Liver (tissue), 9 donors: Measurements from ENCODE around the gene ARMCX4. TPM values are rescaled to one million over a fixed set of nuclear protein-coding genes. Genes with fewer than 3 reads are reported as not detected.
"Not testable (repeated sequence)": the region's sequence is repeated elsewhere in the genome, so short reads cannot be mapped to it uniquely, and the experiment has no call there.

Experiments used
- DNase-seq: peaks from one replicate; pipeline ENCODE4 v3.0.0-alpha.2; 2017; ENCODE audit warnings: low spot score
- H3K27ac ChIP-seq, 2 donors: one replicate each; pipeline ENCODE4 v1.7.0; 2013; ENCODE audit warnings: inconsistent platforms in 2 of 2, low read length in 2 of 2, control low read depth in 1 of 2, low read depth in 1 of 2, mild to moderate bottlenecking in 1 of 2
- H3K27me3 ChIP-seq, 4 donors: one replicate each; pipeline versions ENCODE4 v1.6.1 to v1.7.0; 2013; ENCODE audit warnings: low read length in 3 of 4, inconsistent platforms in 1 of 4, mild to moderate bottlenecking in 1 of 4, moderate library complexity in 1 of 4; ENCODE audit not compliant: control insufficient read depth in 4 of 4, insufficient read depth in 4 of 4
- H3K36me3 ChIP-seq, 4 donors: one replicate each; pipeline versions ENCODE4 v1.6.1 to v1.7.0; 2013; ENCODE audit warnings: low read length in 3 of 4, mild to moderate bottlenecking in 3 of 4, low read depth in 1 of 4, moderate library complexity in 1 of 4; ENCODE audit not compliant: control insufficient read depth in 4 of 4, insufficient read depth in 3 of 4
- H3K4me1 ChIP-seq, 4 donors: one replicate each; pipeline versions ENCODE4 v1.6.1 to v1.7.0; 2013; ENCODE audit warnings: low read length in 3 of 4, mild to moderate bottlenecking in 3 of 4, moderate library complexity in 1 of 4; ENCODE audit not compliant: control insufficient read depth in 4 of 4, insufficient read depth in 4 of 4
- H3K4me3 ChIP-seq, 3 donors: one replicate each; pipeline versions ENCODE4 v1.6.1 to v1.7.0; 2013; ENCODE audit warnings: low read length in 3 of 3, control low read depth in 1 of 3, low read depth in 1 of 3, mild to moderate bottlenecking in 1 of 3
- H3K9ac ChIP-seq, 2 donors: one replicate each; pipeline ENCODE4 v1.7.0; 2013; ENCODE audit warnings: low read length in 2 of 2, mild to moderate bottlenecking in 2 of 2, moderate library complexity in 2 of 2, control low read depth in 1 of 2, low read depth in 1 of 2
- H3K9me3 ChIP-seq, 4 donors: one replicate each; pipeline versions ENCODE4 v1.6.1 to v1.7.0; 2013; ENCODE audit warnings: low read length in 3 of 4; ENCODE audit not compliant: control insufficient read depth in 4 of 4
- FOXA1 ChIP-seq: IDR thresholded peaks from 2 replicates; pipeline ENCODE4 v1.6.1; 2016; ENCODE audit warnings: antibody characterized with exemption
- FOXA2 ChIP-seq: IDR thresholded peaks from 2 replicates; pipeline ENCODE4 v1.6.1; 2016; ENCODE audit warnings: antibody characterized with exemption
- GABPA ChIP-seq, 2 donors: IDR thresholded peaks in 1 of 2; conservative IDR thresholded peaks in 1 of 2; 2 replicates each; pipeline ENCODE4 v1.6.1; 2016; ENCODE audit warnings: antibody characterized with exemption in 2 of 2, mild to moderate bottlenecking in 1 of 2, moderate library complexity in 1 of 2
- HNF4G ChIP-seq: IDR thresholded peaks from 2 replicates; pipeline ENCODE4 v1.6.1; 2016; ENCODE audit warnings: antibody characterized with exemption
- JUND ChIP-seq, 2 donors: IDR thresholded peaks; 2 replicates each; pipeline ENCODE4 v1.6.1; 2016; ENCODE audit warnings: antibody characterized with exemption in 2 of 2
- NR2F2 ChIP-seq: IDR thresholded peaks from 2 replicates; pipeline ENCODE4 v1.6.1; 2016; ENCODE audit warnings: antibody characterized with exemption
- TAF1 ChIP-seq: conservative IDR thresholded peaks from 2 replicates; pipeline ENCODE4 v1.6.1; 2016; ENCODE audit warnings: antibody characterized with exemption, mild to moderate bottlenecking
- WGBS: extraction: QIAGEN DNeasy Blood & Tissue Kit; methylation state at CpG from one replicate; pipeline ENCODE4 v1.1.7; 2013; 5-methylcytosine and 5-hydroxymethylcytosine counted together
- polyA plus RNA-seq, 2 donors: library from polyadenylated mRNA; stranded (reverse) in 1 of 2; unstranded in 1 of 2; fragments of 200-250 nt in 1 of 2; fragments of >200 nt in 1 of 2; fragmentation: Nextera tagmentation in 1 of 2; extraction: Ambion mirVana in 1 of 2; gene quantifications; one replicate each; pipeline versions ENCODE4 v1.2.1 to v1.2.3, GENCODE V29; 2013 to 2015
- total RNA-seq, 2 donors: library from RNA; depleted of rRNA; stranded (reverse); fragments of >200 nt; gene quantifications; one replicate each; pipeline ENCODE4 v1.2.3, GENCODE V29; 2014
- TF ChIP-seq, protein P1 (sequence below): IDR thresholded peaks from 2 replicates; pipeline ENCODE4 v1.6.1; 2016; ENCODE audit warnings: antibody characterized with exemption
- TF ChIP-seq, protein P2 (sequence below): IDR thresholded peaks from 2 replicates; pipeline ENCODE4 v1.6.1; 2016; ENCODE audit warnings: antibody characterized with exemption, mild to moderate bottlenecking
- TF ChIP-seq, protein P3 (sequence below): fragments of 150-350 bp; IDR thresholded peaks from 2 replicates; pipeline ENCODE4 v1.5.1; 2017; ENCODE audit warnings: improper control_type of control experiment, low read depth, low read length; ENCODE audit not compliant: missing input control
- donor health status: healthy.
- donor health status: healthy.
- donor health status: healthy.
- donor health status: healthy.
- donor health status: healthy.

ARMCX4 gene
- total and polyA plus RNA-seq, 4 donors, result 1.4 to 4.6 (median 2.0) TPM

DNA sequence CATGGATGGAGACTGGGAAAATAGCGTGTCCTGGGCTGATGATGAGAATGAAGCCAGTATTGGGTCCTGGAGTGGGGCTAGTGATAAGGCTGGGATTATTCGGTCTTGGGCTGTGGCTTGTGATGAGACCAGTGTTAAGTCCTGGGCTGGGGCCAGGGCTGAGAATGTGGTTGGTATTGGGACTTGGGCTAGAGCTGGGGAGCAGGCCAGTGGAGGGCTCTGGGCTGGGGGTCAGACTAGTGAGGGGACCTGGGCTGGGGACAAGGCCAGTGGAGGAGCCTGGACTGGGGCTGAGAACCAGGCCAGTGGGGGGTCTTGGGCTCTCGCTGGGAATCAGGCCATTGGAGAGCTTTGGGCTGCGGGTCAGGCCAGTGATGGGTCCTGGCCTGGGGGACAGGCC, 6.7 kb downstream of the ARMCX4 start:
- no peak for DNase-seq
- no peak for TF ChIP-seq JUND (IDR thresholded peaks at IDR 0.05)
- TF ChIP-seq GABPA (IDR thresholded peaks at IDR 0.05 in 1 of 2, conservative IDR thresholded peaks at IDR 0.05 in 1 of 2), result no peak
- TF ChIP-seq NR2F2, result no peak
- no peak for TF ChIP-seq FOXA1

DNA sequence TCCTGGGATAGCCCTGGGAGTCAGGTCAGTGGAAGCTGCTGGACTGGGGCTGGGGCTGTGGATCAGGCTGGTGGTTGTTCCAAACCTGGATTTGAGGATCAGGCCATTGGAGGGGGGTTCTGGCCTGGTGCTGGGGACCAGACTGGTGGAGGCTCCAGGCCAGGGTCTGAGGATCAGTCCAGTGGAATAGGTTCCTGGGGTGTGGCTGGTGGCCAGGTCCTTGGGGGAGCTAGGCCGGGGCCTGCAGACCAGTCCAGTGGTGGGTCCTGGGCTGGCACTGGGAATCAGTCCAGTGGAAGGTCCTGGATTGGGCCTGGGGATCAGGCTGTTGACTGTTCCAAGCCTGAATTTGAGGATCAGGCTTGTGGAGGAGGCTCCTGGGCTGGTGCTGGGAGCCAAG, 8.0 kb downstream of the ARMCX4 start:
- Histone ChIP-seq H3K27me3 (no peaks in the 10 kb centered on the region), H3K4me3 (no peak overlapping the region), H3K9ac (no peak overlapping the region), H3K27ac (no peak overlapping the region), H3K36me3 (no peaks in the 10 kb centered on the region), H3K4me1 (no peaks in the 10 kb centered on the region), H3K9me3 (no peaks in the 10 kb centered on the region)
- TF ChIP-seq, protein P1, sequence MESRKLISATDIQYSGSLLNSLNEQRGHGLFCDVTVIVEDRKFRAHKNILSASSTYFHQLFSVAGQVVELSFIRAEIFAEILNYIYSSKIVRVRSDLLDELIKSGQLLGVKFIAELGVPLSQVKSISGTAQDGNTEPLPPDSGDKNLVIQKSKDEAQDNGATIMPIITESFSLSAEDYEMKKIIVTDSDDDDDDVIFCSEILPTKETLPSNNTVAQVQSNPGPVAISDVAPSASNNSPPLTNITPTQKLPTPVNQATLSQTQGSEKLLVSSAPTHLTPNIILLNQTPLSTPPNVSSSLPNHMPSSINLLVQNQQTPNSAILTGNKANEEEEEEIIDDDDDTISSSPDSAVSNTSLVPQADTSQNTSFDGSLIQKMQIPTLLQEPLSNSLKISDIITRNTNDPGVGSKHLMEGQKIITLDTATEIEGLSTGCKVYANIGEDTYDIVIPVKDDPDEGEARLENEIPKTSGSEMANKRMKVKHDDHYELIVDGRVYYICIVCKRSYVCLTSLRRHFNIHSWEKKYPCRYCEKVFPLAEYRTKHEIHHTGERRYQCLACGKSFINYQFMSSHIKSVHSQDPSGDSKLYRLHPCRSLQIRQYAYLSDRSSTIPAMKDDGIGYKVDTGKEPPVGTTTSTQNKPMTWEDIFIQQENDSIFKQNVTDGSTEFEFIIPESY, result no peak
- no peak for TF ChIP-seq TAF1
- TF ChIP-seq, protein P2, sequence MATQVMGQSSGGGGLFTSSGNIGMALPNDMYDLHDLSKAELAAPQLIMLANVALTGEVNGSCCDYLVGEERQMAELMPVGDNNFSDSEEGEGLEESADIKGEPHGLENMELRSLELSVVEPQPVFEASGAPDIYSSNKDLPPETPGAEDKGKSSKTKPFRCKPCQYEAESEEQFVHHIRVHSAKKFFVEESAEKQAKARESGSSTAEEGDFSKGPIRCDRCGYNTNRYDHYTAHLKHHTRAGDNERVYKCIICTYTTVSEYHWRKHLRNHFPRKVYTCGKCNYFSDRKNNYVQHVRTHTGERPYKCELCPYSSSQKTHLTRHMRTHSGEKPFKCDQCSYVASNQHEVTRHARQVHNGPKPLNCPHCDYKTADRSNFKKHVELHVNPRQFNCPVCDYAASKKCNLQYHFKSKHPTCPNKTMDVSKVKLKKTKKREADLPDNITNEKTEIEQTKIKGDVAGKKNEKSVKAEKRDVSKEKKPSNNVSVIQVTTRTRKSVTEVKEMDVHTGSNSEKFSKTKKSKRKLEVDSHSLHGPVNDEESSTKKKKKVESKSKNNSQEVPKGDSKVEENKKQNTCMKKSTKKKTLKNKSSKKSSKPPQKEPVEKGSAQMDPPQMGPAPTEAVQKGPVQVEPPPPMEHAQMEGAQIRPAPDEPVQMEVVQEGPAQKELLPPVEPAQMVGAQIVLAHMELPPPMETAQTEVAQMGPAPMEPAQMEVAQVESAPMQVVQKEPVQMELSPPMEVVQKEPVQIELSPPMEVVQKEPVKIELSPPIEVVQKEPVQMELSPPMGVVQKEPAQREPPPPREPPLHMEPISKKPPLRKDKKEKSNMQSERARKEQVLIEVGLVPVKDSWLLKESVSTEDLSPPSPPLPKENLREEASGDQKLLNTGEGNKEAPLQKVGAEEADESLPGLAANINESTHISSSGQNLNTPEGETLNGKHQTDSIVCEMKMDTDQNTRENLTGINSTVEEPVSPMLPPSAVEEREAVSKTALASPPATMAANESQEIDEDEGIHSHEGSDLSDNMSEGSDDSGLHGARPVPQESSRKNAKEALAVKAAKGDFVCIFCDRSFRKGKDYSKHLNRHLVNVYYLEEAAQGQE, result no peak
- no peak for TF ChIP-seq HNF4G
- no peak for TF ChIP-seq FOXA2
- TF ChIP-seq, protein P3, sequence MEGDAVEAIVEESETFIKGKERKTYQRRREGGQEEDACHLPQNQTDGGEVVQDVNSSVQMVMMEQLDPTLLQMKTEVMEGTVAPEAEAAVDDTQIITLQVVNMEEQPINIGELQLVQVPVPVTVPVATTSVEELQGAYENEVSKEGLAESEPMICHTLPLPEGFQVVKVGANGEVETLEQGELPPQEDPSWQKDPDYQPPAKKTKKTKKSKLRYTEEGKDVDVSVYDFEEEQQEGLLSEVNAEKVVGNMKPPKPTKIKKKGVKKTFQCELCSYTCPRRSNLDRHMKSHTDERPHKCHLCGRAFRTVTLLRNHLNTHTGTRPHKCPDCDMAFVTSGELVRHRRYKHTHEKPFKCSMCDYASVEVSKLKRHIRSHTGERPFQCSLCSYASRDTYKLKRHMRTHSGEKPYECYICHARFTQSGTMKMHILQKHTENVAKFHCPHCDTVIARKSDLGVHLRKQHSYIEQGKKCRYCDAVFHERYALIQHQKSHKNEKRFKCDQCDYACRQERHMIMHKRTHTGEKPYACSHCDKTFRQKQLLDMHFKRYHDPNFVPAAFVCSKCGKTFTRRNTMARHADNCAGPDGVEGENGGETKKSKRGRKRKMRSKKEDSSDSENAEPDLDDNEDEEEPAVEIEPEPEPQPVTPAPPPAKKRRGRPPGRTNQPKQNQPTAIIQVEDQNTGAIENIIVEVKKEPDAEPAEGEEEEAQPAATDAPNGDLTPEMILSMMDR, result no peak
- TF ChIP-seq NR2F2, result no peak
- 96% methylated on average over 1 of the region's 1 CpG for WGBS
- no peak for DNase-seq

More for the DNA sequence above, 6.7 kb downstream of the ARMCX4 start:
- Histone ChIP-seq H3K4me1 (no peaks in the 10 kb centered on the region), H3K9ac (no peak overlapping the region), H3K27ac (no peak overlapping the region), H3K9me3 (no peaks in the 10 kb centered on the region), H3K27me3 (no peaks in the 10 kb centered on the region), H3K36me3 (no peaks in the 10 kb centered on the region), H3K4me3 (no peak overlapping the region)
- whole genome bisulfite sequencing, result 98% methylated on average over 4 of the region's 4 CpGs

DNA sequence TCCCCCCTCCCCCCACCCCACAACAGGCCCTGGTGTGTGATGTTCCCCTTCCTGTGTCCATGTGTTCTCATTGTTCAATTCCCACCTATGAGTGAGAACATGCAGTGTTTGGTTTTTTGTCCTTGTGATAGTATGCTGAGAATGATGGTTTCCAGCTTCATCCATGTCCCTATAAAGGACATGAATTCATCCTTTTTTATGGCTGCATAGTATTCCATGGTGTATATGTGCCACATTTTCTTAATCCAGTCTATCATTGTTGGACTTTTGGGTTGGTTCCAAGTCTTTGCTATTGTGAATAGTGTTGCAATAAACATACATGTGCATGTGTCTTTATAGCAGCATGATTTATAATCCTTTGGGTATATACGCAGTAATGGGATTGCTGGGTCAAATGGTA, 17.7 kb downstream of the ARMCX4 start:
- not testable (repeated sequence) for H3K27ac ChIP-seq, H3K9me3 ChIP-seq, H3K36me3 ChIP-seq, H3K27me3 ChIP-seq, H3K4me1 ChIP-seq, H3K9ac ChIP-seq, DNase-seq, H3K4me3 ChIP-seq
- no CpG with 5 or more reads among the region's 1 CpG for WGBS
